ENCODE measurements around the gene AKAP13. TPM values are rescaled to one million over a fixed set of nuclear protein-coding genes. Genes with fewer than 3 reads are reported as not detected.

Gene AKAP13
- total and polyA plus RNA-seq, 2 of the 13 experiments (the other 11 are each of a cell fraction or from before 2014, with no cell fraction given), result 6.7 to 27.1 TPM

DNA sequence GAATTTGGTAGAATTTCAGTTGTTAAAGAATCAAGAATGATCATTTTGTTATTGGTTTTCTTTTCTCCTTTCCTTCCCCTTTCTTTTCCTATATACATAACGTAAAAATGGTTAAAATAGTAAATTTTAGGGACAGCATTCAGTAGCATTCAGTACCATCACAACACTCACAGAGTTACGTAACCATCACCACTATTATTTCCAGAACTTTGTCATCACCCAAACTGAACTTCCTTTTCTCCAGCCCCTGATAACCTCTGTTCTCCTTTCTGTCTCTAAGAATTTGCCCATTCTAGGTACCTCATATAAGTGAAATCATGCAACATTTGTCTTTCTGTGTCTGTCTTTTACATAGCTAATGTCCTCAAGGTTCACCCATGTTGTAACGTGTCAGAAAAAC, 165.3 kb downstream of the AKAP13 start:
- in situ Hi-C loops (cut with HindIII; ENCODE audit: extremely low pct_ligation_motif_present, low pct_unique_long_range_greater_than_20kb), result no loop called here
- TF ChIP-seq, protein P1, sequence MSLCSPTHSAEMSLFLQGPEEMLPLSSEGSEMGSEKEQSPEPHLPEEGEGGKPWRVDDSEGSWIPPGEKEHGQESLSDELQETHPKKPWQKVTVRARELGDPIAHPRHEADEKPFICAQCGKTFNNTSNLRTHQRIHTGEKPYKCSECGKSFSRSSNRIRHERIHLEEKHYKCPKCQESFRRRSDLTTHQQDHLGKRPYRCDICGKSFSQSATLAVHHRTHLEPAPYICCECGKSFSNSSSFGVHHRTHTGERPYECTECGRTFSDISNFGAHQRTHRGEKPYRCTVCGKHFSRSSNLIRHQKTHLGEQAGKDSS (CRISPR knock-in tag; IDR thresholded peaks at IDR 0.05; ENCODE audit: borderline replicate concordance, low read depth), result no peak
- no peak for TF ChIP-seq ZNF326 (CRISPR knock-in tag; IDR thresholded peaks at IDR 0.05; ENCODE audit: borderline replicate concordance)
- no peak for TF ChIP-seq RELA (CRISPR knock-in tag; IDR thresholded peaks at IDR 0.05)
- no peak for TF ChIP-seq ZNF720 (CRISPR knock-in tag; IDR thresholded peaks at IDR 0.05)
- TF ChIP-seq PAX8 (CRISPR knock-in tag; IDR thresholded peaks at IDR 0.05; ENCODE audit: borderline replicate concordance), result no peak
- TF ChIP-seq REL (CRISPR knock-in tag; conservative IDR thresholded peaks at IDR 0.05), result no peak
- TF ChIP-seq ATAD3A (CRISPR knock-in tag; IDR thresholded peaks at IDR 0.05), result no peak
- no peak for TF ChIP-seq ZNF766 (CRISPR knock-in tag; IDR thresholded peaks at IDR 0.05; ENCODE audit: borderline replicate concordance)
- TF ChIP-seq, protein P2, sequence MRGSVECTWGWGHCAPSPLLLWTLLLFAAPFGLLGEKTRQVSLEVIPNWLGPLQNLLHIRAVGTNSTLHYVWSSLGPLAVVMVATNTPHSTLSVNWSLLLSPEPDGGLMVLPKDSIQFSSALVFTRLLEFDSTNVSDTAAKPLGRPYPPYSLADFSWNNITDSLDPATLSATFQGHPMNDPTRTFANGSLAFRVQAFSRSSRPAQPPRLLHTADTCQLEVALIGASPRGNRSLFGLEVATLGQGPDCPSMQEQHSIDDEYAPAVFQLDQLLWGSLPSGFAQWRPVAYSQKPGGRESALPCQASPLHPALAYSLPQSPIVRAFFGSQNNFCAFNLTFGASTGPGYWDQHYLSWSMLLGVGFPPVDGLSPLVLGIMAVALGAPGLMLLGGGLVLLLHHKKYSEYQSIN (CRISPR knock-in tag; IDR thresholded peaks at IDR 0.05; ENCODE audit: borderline replicate concordance), result no peak
- TF ChIP-seq ZNF709 (CRISPR knock-in tag; IDR thresholded peaks at IDR 0.05), result no peak
- TF ChIP-seq CBX5 (CRISPR knock-in tag; IDR thresholded peaks at IDR 0.05; ENCODE audit: borderline replicate concordance), result no peak
- TF ChIP-seq, protein P3, sequence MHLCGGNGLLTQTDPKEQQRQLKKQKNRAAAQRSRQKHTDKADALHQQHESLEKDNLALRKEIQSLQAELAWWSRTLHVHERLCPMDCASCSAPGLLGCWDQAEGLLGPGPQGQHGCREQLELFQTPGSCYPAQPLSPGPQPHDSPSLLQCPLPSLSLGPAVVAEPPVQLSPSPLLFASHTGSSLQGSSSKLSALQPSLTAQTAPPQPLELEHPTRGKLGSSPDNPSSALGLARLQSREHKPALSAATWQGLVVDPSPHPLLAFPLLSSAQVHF (CRISPR knock-in tag; IDR thresholded peaks at IDR 0.05), result no peak
- no peak for TF ChIP-seq CENPX (CRISPR knock-in tag; IDR thresholded peaks at IDR 0.05)
- TF ChIP-seq, protein P4, sequence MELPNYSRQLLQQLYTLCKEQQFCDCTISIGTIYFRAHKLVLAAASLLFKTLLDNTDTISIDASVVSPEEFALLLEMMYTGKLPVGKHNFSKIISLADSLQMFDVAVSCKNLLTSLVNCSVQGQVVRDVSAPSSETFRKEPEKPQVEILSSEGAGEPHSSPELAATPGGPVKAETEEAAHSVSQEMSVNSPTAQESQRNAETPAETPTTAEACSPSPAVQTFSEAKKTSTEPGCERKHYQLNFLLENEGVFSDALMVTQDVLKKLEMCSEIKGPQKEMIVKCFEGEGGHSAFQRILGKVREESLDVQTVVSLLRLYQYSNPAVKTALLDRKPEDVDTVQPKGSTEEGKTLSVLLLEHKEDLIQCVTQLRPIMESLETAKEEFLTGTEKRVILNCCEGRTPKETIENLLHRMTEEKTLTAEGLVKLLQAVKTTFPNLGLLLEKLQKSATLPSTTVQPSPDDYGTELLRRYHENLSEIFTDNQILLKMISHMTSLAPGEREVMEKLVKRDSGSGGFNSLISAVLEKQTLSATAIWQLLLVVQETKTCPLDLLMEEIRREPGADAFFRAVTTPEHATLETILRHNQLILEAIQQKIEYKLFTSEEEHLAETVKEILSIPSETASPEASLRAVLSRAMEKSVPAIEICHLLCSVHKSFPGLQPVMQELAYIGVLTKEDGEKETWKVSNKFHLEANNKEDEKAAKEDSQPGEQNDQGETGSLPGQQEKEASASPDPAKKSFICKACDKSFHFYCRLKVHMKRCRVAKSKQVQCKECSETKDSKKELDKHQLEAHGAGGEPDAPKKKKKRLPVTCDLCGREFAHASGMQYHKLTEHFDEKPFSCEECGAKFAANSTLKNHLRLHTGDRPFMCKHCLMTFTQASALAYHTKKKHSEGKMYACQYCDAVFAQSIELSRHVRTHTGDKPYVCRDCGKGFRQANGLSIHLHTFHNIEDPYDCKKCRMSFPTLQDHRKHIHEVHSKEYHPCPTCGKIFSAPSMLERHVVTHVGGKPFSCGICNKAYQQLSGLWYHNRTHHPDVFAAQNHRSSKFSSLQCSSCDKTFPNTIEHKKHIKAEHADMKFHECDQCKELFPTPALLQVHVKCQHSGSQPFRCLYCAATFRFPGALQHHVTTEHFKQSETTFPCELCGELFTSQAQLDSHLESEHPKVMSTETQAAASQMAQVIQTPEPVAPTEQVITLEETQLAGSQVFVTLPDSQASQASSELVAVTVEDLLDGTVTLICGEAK (IDR thresholded peaks at IDR 0.05), result no peak
- TF ChIP-seq, protein P4 (CRISPR knock-in tag; IDR thresholded peaks at IDR 0.05), result no peak

More for the DNA sequence above, 165.3 kb downstream of the AKAP13 start:
- no peak overlapping the region for H3K4me2 ChIP-seq (ENCODE audit: low read depth, low read length)
- intact Hi-C loops (cut with micrococcal nuclease; ENCODE audit: unreplicated experiment), result no loop called here
- H4K20me1 ChIP-seq (ENCODE audit: insufficient read depth, low read length), result no peaks in the 10 kb centered on the region
- H3K79me2 ChIP-seq (ENCODE audit: insufficient read depth, low read length), result no peaks in the 10 kb centered on the region
- no peak overlapping the region for H2AFZ ChIP-seq (ENCODE audit: low read length)
- H3K36me3 ChIP-seq (replicated peaks in 1 of 2; ENCODE audit: control insufficient read depth in 1 of 2, insufficient read depth in 2 of 2, low read length in 2 of 2), result peaks cover 0 to 15% of the 10 kb centered on the region in 2 experiments
- no peak overlapping the region for H3K27ac ChIP-seq (ENCODE audit: extremely low read length, insufficient read depth, low read length)
- ChIA-PET POLR2A (no interaction called here), CTCF (ENCODE audit: low intra/inter-chr PET ratio, low total read pairs) (no interaction called here)
- DNase-seq (ENCODE audit: low spot score), result no peak
- ATAC-seq, result no peak
- no peaks in the 10 kb centered on the region for H3K27me3 ChIP-seq (ENCODE audit: control insufficient read depth in 1 of 2, insufficient read depth in 2 of 2, low read length in 2 of 2)
- BruUV-seq (replicated peaks), result no TSS peak
- FAIRE-seq, result no peak
- 97% methylated on average over 3 of the region's 3 CpGs for WGBS (ENCODE audit: low lambda C conversion rate)
- no peaks in the 10 kb centered on the region for H3K4me1 ChIP-seq (ENCODE audit: insufficient read depth, low read length)
- H3K4me3 ChIP-seq (replicated peaks in 1 of 3; ENCODE audit: insufficient read depth in 1 of 3, low read depth in 2 of 3, low read length in 3 of 3), result no peak overlapping the region
- no peak overlapping the region for H3K9ac ChIP-seq (ENCODE audit: insufficient read depth, low read depth, low read length)
- no peaks in the 10 kb centered on the region for H3K9me3 ChIP-seq (ENCODE audit: low read length)
